22Rv1 (cell line): ENCODE data around the gene EGFLAM.
A peak's percentile ranks its signal among the peaks of the same experiment; 100 is the strongest.

Source experiments
- H3K27ac ChIP-seq: fragments of 450-650 bp; 2 replicates; pipeline ENCODE4 v1.5.1; 2017
- CTCF ChIP-seq: fragments of 450-650 bp; IDR thresholded peaks from 2 replicates; pipeline ENCODE4 v1.5.1; 2017; ENCODE audit warnings: mild to moderate bottlenecking
- ZFX ChIP-seq: fragments of 450-650 bp; IDR thresholded peaks from 2 replicates; pipeline ENCODE4 v1.6.1; 2017; ENCODE audit warnings: antibody characterized with exemption, borderline replicate concordance

Gene EGFLAM

DNA sequence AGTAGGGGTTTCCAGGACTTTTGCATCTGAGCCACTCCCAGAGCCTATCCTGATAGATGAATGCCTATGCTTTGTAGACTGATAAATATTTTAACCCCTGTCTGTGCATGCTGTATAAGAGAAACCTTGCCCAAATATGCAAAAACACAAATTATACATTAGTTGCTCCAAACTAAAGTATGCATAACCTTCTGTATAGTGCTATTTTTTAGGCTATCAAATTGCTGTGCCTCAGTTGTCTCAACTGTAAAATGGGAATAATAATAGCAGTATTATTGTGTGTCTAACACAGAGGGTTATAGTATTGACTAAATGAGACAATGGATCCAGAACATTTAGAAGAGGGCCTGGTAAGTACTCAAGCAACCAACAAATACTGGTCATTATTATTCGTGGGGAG, 180.4 kb downstream of the EGFLAM start:
- no peak overlapping the region for H3K27ac ChIP-seq
- TF ChIP-seq CTCF: no peak
- TF ChIP-seq ZFX: no peak

- no peak overlapping the region for H3K27ac ChIP-seq
- TF ChIP-seq ZFX (no peak), CTCF (peak; percentile 94)
These were observed 183.3 kb downstream of the EGFLAM start for GRCh38 chr5:38441453-38442246.

DNA sequence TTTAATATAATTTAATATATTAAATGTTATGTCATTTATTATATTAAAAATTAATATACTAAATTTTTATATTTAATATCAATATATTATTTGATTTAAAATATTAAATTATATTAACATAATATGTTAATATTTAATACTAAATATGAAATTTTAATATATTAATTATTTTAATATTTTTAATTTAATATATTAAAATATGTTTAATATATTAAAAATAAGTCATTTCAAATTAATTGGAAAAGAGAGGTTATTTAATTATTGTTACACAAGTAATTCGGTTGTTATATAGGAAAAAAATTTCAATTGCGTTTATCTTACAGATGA, 183.9 kb downstream of the EGFLAM start:
- no peak overlapping the region for H3K27ac ChIP-seq
- TF ChIP-seq CTCF (no peak), ZFX (no peak)

DNA sequence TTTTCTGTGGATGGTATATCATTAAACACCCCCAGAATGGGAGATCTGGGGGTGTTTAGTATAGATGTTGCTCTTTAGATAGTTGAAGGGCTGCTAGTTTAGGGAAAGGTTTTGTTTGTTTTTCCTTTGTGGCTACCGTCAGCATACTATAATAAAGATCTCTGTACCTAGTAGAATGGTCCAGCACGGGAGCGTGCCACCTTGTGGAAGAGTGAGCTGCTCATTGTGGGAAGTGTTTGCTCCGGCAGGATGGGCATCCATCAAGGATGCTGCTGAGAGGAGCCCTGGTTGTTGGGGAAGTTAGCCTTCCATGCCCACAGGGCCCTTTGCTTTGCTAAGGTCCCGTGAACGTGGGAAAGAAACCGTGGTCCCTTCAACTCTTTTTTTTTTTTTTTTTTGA, 185.0 kb downstream of the EGFLAM start:
- no peak overlapping the region for H3K27ac ChIP-seq
- TF ChIP-seq CTCF: no peak
- no peak for TF ChIP-seq ZFX

GRCh38 chr5:38445374-38446028, 187.1 kb downstream of the EGFLAM start:
- no peak for TF ChIP-seq CTCF
- TF ChIP-seq ZFX: no peak
- H3K27ac ChIP-seq: no peak overlapping the region

DNA sequence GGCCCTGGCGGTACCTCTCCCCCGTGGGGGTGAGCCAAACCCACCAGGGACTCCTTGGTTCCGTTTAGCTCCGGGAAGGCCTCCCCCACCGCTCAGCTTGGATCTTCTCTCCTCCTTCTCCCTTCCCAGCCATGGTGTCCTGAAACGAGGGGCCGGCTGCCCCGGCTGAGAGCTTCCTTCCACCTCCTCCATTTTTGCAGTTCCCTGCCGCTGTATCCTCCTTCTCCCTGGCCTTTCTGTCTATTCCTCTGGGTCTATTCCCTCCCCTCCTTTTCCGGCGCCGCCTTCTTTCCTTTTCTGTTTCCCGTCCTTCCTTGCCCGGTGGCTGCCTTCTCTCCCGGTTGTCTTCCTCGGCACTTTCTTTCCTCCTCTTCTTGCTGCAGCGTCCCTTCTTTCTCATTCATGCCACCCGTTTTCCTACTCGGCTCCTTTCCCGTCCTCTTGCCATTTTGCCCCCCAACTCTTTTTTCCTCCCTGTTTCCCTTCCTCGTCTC, 187.7 kb downstream of the EGFLAM start:
- TF ChIP-seq ZFX: no peak
- TF ChIP-seq CTCF: no peak
- H3K27ac ChIP-seq: no peak overlapping the region

GRCh38 chr5:38447056-38447455, 188.7 kb downstream of the EGFLAM start:
- H3K27ac ChIP-seq: no peak overlapping the region
- TF ChIP-seq ZFX (no peak), CTCF (no peak)
